ENCODE results near the gene RBM15B.
"Not testable (repeated sequence)": the region's sequence is repeated elsewhere in the genome, so short reads cannot be mapped to it uniquely, and the experiment has no call there.

The RBM15B gene

DNA sequence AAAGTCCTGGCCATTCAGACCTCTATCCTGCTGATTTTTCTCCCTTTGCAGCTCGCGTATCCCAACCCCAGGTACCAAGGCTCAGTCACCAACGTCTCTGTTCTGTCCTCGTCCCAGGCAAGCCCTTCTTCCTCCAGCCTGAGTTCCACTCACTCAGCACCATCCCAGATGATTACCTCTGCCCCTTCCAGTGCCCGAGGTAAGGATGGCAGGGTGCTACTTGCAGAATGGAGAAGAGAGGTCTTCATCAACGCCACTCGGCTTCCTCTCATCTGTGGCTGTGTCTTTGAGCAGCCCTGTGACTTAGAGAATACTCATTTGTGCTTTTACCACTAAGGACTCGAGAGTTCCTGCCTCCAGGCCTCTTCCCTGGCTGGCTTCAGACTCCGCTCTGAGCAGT is 28.6 kb upstream of the RBM15B start:
- no peak for DNase-seq (ENCODE audit: low read depth)
- H3K4me3 ChIP-seq (ENCODE audit: low read depth, low read length) = no peak overlapping the region
- TF ChIP-seq, protein P1, sequence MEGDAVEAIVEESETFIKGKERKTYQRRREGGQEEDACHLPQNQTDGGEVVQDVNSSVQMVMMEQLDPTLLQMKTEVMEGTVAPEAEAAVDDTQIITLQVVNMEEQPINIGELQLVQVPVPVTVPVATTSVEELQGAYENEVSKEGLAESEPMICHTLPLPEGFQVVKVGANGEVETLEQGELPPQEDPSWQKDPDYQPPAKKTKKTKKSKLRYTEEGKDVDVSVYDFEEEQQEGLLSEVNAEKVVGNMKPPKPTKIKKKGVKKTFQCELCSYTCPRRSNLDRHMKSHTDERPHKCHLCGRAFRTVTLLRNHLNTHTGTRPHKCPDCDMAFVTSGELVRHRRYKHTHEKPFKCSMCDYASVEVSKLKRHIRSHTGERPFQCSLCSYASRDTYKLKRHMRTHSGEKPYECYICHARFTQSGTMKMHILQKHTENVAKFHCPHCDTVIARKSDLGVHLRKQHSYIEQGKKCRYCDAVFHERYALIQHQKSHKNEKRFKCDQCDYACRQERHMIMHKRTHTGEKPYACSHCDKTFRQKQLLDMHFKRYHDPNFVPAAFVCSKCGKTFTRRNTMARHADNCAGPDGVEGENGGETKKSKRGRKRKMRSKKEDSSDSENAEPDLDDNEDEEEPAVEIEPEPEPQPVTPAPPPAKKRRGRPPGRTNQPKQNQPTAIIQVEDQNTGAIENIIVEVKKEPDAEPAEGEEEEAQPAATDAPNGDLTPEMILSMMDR (IDR thresholded peaks at IDR 0.05; ENCODE audit: insufficient read depth, low read depth, low read length, missing control alignments) = no peak

DNA sequence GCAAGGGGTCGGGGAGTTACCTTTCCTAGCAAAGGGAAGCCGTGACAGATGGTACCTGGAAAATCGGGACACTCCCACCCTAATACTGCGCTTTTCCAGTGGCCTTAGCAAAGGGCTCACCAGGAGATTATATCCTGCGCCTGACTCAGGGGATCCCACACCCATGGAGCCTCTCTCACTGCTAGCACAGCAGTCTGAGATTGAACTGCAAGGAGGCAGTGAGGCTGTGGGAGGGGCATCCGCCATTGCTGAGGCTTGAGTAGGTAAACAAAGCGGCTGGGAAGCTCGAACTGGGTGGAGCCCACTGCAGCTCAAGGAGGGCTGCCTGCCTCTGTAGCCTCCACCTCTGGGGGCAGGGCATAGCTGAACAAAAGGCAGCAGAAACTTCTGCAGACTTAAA is 22.8 kb upstream of the RBM15B start:
- H3K4me3 ChIP-seq (ENCODE audit: low read depth, low read length); DNase-seq (ENCODE audit: low read depth): not testable (repeated sequence)

DNA sequence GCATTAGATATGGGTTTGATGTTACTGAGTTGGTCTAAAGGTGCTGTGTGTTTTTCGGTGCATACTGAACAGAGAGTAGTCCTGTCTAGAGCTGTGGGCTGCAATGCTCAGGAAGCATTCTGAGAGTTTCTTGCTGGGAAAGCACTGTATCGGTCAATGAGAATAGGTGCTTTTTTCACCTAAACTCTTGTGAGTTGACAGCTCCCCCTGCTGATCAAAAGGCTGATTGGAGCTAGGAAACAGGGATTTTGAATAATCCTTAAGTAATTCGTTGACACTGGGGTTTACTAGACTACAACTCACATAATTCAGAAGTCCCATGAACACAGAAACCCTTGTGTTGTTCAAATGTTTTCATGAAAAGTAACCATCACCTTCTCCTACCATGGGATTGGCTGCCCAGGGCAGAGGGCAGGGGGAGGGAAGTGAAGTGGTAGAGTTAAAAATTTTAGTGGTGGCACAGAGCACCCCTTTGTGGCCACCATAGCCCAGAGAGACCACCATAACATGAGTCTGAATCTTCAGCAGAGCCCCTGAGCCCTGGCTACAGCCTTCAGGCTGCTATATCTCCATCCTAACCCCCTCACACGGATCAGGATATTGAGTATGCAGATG is 19.0 kb upstream of the RBM15B start:
- DNase-seq (ENCODE audit: low read depth) = peak; percentile 72
- TF ChIP-seq, protein P1 (IDR thresholded peaks at IDR 0.05; ENCODE audit: insufficient read depth, low read depth, low read length, missing control alignments) = peak; percentile 65

DNA sequence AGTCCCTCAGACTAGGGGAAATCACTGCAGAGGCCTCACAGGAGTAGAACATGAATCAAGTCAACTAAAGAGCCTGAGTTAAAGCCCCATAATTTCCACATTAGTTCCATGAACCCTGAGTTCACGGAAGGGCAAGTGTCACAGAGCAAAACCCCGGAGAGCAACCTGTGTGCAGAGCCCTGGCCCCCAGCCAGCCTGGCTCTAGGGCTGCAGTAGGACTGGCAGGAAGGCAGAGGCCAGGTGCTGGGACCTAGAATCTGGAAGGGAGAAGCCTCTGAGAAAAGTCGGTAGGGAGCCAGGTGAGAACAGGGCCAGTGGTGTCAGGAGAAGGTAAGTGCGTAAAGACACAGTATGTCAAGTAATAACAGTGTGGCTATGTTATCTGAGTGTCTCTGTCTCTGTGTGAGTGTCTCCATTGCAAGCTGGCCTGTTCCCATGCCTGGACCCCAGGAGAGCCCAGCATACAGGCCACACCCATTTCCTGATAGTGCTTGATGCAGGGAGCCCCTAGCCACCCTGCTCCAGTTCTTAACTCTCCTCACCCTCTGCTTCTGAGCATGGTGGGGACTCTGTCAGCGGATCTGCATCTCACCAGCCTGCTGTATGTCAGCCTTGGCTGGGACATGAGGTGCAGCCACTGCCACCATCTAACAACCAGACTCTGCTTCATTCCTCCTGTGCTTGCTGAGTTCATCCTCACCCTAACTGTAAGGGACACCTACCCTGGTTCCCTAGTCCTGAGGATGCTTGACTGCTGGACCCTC is 17.2 kb upstream of the RBM15B start:
- TF ChIP-seq, protein P1 (IDR thresholded peaks at IDR 0.05; ENCODE audit: insufficient read depth, low read depth, low read length, missing control alignments) = no peak

More for the DNA sequence above, 19.0 kb upstream of the RBM15B start:
- H3K4me3 ChIP-seq (ENCODE audit: low read depth, low read length) = no peak overlapping the region

GRCh38 chr3:51374456-51374855 is 16.6 kb upstream of the RBM15B start:
- TF ChIP-seq, protein P1 (IDR thresholded peaks at IDR 0.05; ENCODE audit: insufficient read depth, low read depth, low read length, missing control alignments) = no peak
- DNase-seq (ENCODE audit: low read depth) = no peak
- no peak overlapping the region for H3K4me3 ChIP-seq (ENCODE audit: low read depth, low read length)

More for the DNA sequence above, 17.2 kb upstream of the RBM15B start:
- DNase-seq (ENCODE audit: low read depth) = no peak
- H3K4me3 ChIP-seq (ENCODE audit: low read depth, low read length) = no peak overlapping the region

GRCh38 chr3:51375136-51375535 is 15.9 kb upstream of the RBM15B start:
- no peak for DNase-seq (ENCODE audit: low read depth)
- no peak overlapping the region for H3K4me3 ChIP-seq (ENCODE audit: low read depth, low read length)
- TF ChIP-seq, protein P1 (IDR thresholded peaks at IDR 0.05; ENCODE audit: insufficient read depth, low read depth, low read length, missing control alignments) = no peak

DNA sequence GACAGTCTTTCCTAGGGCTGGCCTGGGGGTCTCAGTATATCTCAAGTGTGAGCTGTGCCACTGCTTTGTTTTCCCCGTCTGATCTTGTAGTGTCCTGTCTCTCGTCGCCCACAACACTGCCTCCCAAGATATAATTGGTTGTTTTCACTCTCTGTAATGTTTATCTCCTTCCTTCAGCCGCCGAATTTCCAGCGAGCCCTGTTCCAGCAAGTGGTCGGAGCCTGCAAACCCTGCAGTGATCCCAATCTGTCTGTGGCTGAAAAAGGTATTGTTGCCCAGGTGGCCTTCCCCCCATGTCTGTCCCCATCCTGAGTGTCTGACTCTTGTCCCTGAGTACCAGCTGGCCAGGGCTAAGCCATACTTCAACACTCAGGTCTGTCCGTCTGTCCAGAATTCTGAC is 15.5 kb upstream of the RBM15B start:
- TF ChIP-seq, protein P1 (IDR thresholded peaks at IDR 0.05; ENCODE audit: insufficient read depth, low read depth, low read length, missing control alignments) = no peak
- H3K4me3 ChIP-seq (ENCODE audit: low read depth, low read length) = no peak overlapping the region
- DNase-seq (ENCODE audit: low read depth) = no peak

All from GM12865 (cell line).